K562 (cell line): ENCODE measurements around the gene LRRC27. TPM values are rescaled to one million over a fixed set of nuclear protein-coding genes. Genes with fewer than 3 reads are reported as not detected.

ENCODE experiments used
- ATAC-seq: fragments of 200-7000 bp; cut with Tn5 transposase; 3 replicates; pipeline ENCODE4 v1.9.1; 2020; ENCODE audit warnings: moderate library complexity
- BruUV-seq: library from RNA; stranded (reverse); fragments of 400-500 nt; replicated peaks from 2 replicates; lab custom pipeline; 2021; lab: Mats Ljungman, UMichigan
- CTCF ChIA-PET: fragments of 300-600 bp; formaldehyde crosslinking; extraction: SDS; loops from one replicate; lab custom pipeline; 2021; ENCODE audit warnings: low intra/inter-chr PET ratio; lab: Yijun Ruan, JAX
- POLR2A ChIA-PET: fragments of 300-600, 350-650 bp; sonication (Branson Sonifier 250); formaldehyde crosslinking; extraction: SDS; loops from one replicate; lab custom pipeline; 2021; ENCODE audit warnings: antibody characterized with exemption, inconsistent platforms; lab: Yijun Ruan, JAX
- DNase-seq, 4 experiments: peaks; one replicate each; pipeline versions ENCODE4 v3.0.0 to v3.0.0-alpha.2; 2011 to 2018; ENCODE audit warnings: low spot score in 3 of 4, mixed read lengths in 3 of 4; ENCODE audit errors: extremely low read depth in 1 of 4
- FAIRE-seq: peaks from 2 replicates; lab custom pipeline; 2011; peaks lifted over from hg19 to GRCh38; lab: Jason Lieb, UNC
- H2AFZ ChIP-seq: 2 replicates; pipeline ENCODE4 v1.6.0; 2011; ENCODE audit warnings: low read depth, low read length, control low read depth, inconsistent platforms
- H3K27ac ChIP-seq: fragments of 200-600 bp; 3 replicates; pipeline ENCODE4 v1.8.0; 2011; ENCODE audit warnings: low read depth, mild to moderate bottlenecking, control low read depth, inconsistent platforms, low read length, moderate library complexity, mixed read lengths; ENCODE audit errors: extremely low read depth
- H3K27me3 ChIP-seq, 2 experiments: fragments of 300-600 bp in 1 of 2; 2 replicates in 1 of 2; 3 replicates in 1 of 2; pipeline versions ENCODE4 v1.6.0 to v1.8.0; 2011; ENCODE audit warnings: inconsistent platforms in 2 of 2, low read length in 2 of 2, mild to moderate bottlenecking in 1 of 2, mixed read lengths in 1 of 2, moderate library complexity in 1 of 2; ENCODE audit not compliant: control insufficient read depth in 2 of 2, insufficient read depth in 2 of 2
- H3K36me3 ChIP-seq: fragments of 300-600 bp; 3 replicates; pipeline ENCODE4 v1.8.0; 2011; ENCODE audit warnings: mild to moderate bottlenecking, low read length, inconsistent platforms; ENCODE audit not compliant: control insufficient read depth, insufficient read depth
- H3K4me1 ChIP-seq, 2 experiments: fragments of 200-600 bp in 1 of 2; replicated peaks in 1 of 2; 2 replicates in 1 of 2; 3 replicates in 1 of 2; pipeline versions ENCODE4 v1.5.1 to v1.8.0; 2011; ENCODE audit warnings: inconsistent platforms in 2 of 2, low read length in 2 of 2, mild to moderate bottlenecking in 1 of 2, mixed read lengths in 1 of 2, moderate library complexity in 1 of 2; ENCODE audit not compliant: control insufficient read depth in 2 of 2, insufficient read depth in 2 of 2
- H3K4me2 ChIP-seq: 2 replicates; pipeline ENCODE4 v1.6.1; 2011; ENCODE audit warnings: low read length, control low read depth, inconsistent platforms, mixed read lengths; ENCODE audit not compliant: insufficient read depth
- H3K4me3 ChIP-seq: fragments of 200-600 bp; sonication (generic), shearing (Covaris generic); 2 replicates; pipeline ENCODE4 v1.5.1; 2016; ENCODE audit warnings: control low read depth, inconsistent platforms
- H3K79me2 ChIP-seq: fragments of 200-600 bp; 3 replicates; pipeline ENCODE4 v1.8.0; 2011; ENCODE audit warnings: low read length, inconsistent platforms; ENCODE audit not compliant: control insufficient read depth, insufficient read depth
- H3K9ac ChIP-seq, 2 experiments: 2 replicates each; pipeline versions ENCODE4 v1.6.0 to v1.6.1; 2011; ENCODE audit warnings: low read depth in 2 of 2, low read length in 2 of 2, control low read depth in 1 of 2, inconsistent platforms in 1 of 2, mild to moderate bottlenecking in 1 of 2, mixed read lengths in 1 of 2; ENCODE audit not compliant: insufficient read depth in 1 of 2
- H3K9me1 ChIP-seq: one replicate; pipeline ENCODE4 v1.6.0; 2011; ENCODE audit warnings: inconsistent platforms, mild to moderate bottlenecking, low read length, moderate library complexity; ENCODE audit not compliant: control insufficient read depth, insufficient read depth
- H3K9me3 ChIP-seq: replicated peaks from 2 replicates; pipeline ENCODE4 v1.5.1; 2011; ENCODE audit warnings: low read depth, low read length, inconsistent platforms; ENCODE audit not compliant: control insufficient read depth, insufficient read depth
- H4K20me1 ChIP-seq: replicated peaks from 2 replicates; pipeline ENCODE4 v1.6.1; 2011; ENCODE audit warnings: low read length, inconsistent platforms, mixed read lengths; ENCODE audit not compliant: control insufficient read depth, insufficient read depth
- CHD2 ChIP-seq: IDR thresholded peaks from 2 replicates; pipeline ENCODE4 v1.6.1; 2011; ENCODE audit warnings: low read depth, low read length
- E2F3 ChIP-seq: fragments of 250-450 bp; sonication (Bioruptor Pico); IDR thresholded peaks from 2 replicates; pipeline ENCODE4 v1.4.0; 2020; ENCODE audit warnings: mild to moderate bottlenecking
- ETV5 ChIP-seq: sonication (generic); formaldehyde crosslinking; IDR thresholded peaks from 2 replicates; pipeline ENCODE4 v1.4.0; 2020; ENCODE audit warnings: low read depth, mild to moderate bottlenecking, missing genetic modification reagents
- MAX ChIP-seq: sonication (generic); formaldehyde crosslinking; IDR thresholded peaks from 2 replicates; pipeline ENCODE4 v1.9.0; 2022; ENCODE audit warnings: mild to moderate bottlenecking, missing genetic modification reagents
- ZNF3 ChIP-seq: fragments of 250-450 bp; sonication (Bioruptor Pico); IDR thresholded peaks from 2 replicates; pipeline ENCODE4 v1.5.0; 2021; ENCODE audit warnings: mild to moderate bottlenecking, moderate library complexity
- WGBS: fragments of 100-300 bp; shearing (Covaris generic); methylation state at CpG from one replicate; pipeline ENCODE4 v1.1.6; 2016; ENCODE audit warnings: low coverage, mixed read lengths; ENCODE audit not compliant: insufficient coverage; ENCODE audit errors: missing lambda C conversion rate; 5-methylcytosine and 5-hydroxymethylcytosine counted together
- in situ Hi-C: fragments of 300-500 bp; cut with MboI; formaldehyde crosslinking; loops from 4 replicates; pipeline ENCODE4 v1.15.0; 2018; ENCODE audit warnings: inconsistent platforms, mixed read lengths
- intact Hi-C: fragments of 100-400 bp; cut with micrococcal nuclease; formaldehyde crosslinking; loops from 2 replicates; pipeline ENCODE4 v1.14.2; 2022
- polyA plus RNA-seq, 8 experiments: library from polyadenylated mRNA; depleted of rRNA in 4 of 8; stranded (reverse) in 5 of 8; unstranded in 3 of 8; fragments of >200 nt; fragmentation: Nextera tagmentation in 2 of 8; fragmentation: Illumina TruSeq in 1 of 8; extraction: Ambion mirVana in 2 of 8; extraction: Trizol in 1 of 8; gene quantifications; 2 replicates each; pipeline versions ENCODE4 v1.2.1 to v1.2.3, GENCODE V29; 2011 to 2014; ENCODE audit warnings: inconsistent platforms in 1 of 8, missing spikeins in 1 of 8
- total RNA-seq, 7 experiments: library from RNA; depleted of rRNA in 6 of 7; stranded (reverse); fragments of >200 nt in 6 of 7; fragmentation: Illumina TruSeq in 2 of 7; extraction: Trizol in 2 of 7; gene quantifications; 2 replicates each; pipeline versions ENCODE4 v1.2.1 to v1.2.3, GENCODE V29; 2011 to 2021; ENCODE audit warnings: low replicate concordance in 1 of 7
- TF ChIP-seq, protein P1 (sequence below): fragments of 450-650 bp; formaldehyde crosslinking; conservative IDR thresholded peaks from 2 replicates; pipeline ENCODE4 v1.4.0; 2022; ENCODE audit warnings: mild to moderate bottlenecking, missing genetic modification characterization

The LRRC27 gene
- total and polyA plus RNA-seq, 9 of the 15 experiments (the other 6 are each of a cell fraction or from before 2014, with no cell fraction given) = 0.10 to 2.7 (median 1.4) TPM

DNA sequence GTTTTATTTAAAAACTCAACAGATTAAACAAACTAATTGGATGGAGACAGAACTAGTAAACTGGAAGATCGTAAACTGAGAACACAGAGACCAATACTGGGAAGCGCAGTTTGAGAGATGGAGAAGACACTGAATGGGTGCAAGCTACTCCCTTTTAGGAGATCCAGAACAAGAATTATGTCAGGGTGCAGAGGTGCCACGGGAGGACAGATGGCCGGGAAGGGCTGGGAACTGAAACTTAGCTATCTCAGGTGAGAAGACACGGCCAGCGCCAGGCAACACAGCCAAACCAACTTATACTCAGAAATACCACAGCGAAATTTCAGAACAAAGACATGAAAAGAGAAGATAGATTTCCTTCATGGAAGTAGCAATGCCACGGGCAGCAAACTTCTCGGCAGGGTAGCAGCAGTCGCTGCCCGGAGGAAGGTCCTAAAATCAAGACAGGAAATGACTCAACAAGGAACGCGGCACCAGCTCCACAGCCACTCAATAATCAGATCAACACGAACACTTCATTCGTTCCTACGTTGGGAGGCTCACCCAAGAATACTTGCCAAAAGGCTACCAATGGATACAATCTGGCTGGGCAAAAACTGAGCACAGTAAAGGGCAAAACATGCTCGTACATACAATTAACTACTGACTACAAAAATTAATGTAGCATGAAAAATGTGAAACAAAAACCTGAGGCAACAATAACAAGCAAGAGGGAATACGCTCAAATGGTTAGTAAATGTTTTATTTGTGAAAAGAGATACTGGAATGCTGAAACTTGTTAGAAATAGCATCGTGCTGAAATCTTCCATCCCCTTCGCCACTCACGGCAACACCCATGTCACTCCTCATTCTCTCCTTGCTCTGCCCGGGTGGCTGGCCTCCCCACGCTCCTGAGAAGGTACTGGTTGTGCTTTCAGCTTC is 2.2 kb upstream of the LRRC27 start (continued):
- peak; percentile 83 for TF ChIP-seq ETV5 (CRISPR knock-in tag)

GRCh38 chr10:132330486-132330833 is 1.5 kb upstream of the LRRC27 start:
- H3K79me2 ChIP-seq = peaks cover 60% of the 10 kb centered on the region
- DNase-seq (no peak), FAIRE-seq (no peak)
- BruUV-seq = no TSS peak
- WGBS = 3% methylated on average over 6 of the region's 8 CpGs
- H3K4me3 ChIP-seq = peak overlapping the region; percentile 82
- no peak overlapping the region for H2AFZ ChIP-seq
- peaks cover 13% of the 10 kb centered on the region for H4K20me1 ChIP-seq
- in situ Hi-C loops = no loop called here
- no peaks in the 10 kb centered on the region for H3K9me3 ChIP-seq
- TF ChIP-seq, protein P1, sequence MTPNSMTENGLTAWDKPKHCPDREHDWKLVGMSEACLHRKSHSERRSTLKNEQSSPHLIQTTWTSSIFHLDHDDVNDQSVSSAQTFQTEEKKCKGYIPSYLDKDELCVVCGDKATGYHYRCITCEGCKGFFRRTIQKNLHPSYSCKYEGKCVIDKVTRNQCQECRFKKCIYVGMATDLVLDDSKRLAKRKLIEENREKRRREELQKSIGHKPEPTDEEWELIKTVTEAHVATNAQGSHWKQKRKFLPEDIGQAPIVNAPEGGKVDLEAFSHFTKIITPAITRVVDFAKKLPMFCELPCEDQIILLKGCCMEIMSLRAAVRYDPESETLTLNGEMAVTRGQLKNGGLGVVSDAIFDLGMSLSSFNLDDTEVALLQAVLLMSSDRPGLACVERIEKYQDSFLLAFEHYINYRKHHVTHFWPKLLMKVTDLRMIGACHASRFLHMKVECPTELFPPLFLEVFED (CRISPR knock-in tag) = no peak
- TF ChIP-seq ZNF3 (CRISPR knock-in tag) (no peak), CHD2 (no peak), E2F3 (no peak), MAX (CRISPR knock-in tag) (no peak)
- TF ChIP-seq, all 486 proteins: peak for 0
- CTCF ChIA-PET = no interaction called here
- H3K4me2 ChIP-seq = peak overlapping the region; percentile 94
- peaks cover 30% of the 10 kb centered on the region; the same call in 2 of the 3 replicates for H3K36me3 ChIP-seq
- ATAC-seq = no peak
- peak overlapping the region; percentile 98 for H3K27ac ChIP-seq
- peaks cover 23 to 31% of the 10 kb centered on the region in 2 experiments; a peak in 4 of 5 replicates for H3K4me1 ChIP-seq
- H3K9me1 ChIP-seq = peaks cover 5% of the 10 kb centered on the region
- POLR2A ChIA-PET = interaction anchor here (0.7 to 1.0 kb wide), 2 partner anchors 32 to 48 kb away, joined by 3 to 4 read pairs; no protein-coding TSS in a partner anchor
- H3K27me3 ChIP-seq = no peaks in the 10 kb centered on the region
- intact Hi-C loops = no loop called here
- peak overlapping the region; percentile 72 to 95; a peak in 3 of 4 replicates for H3K9ac ChIP-seq
